Measurements from ENCODE around the gene TCP10L.

- TF ChIP-seq EZH2 (IDR thresholded peaks at IDR 0.05) (no peak), POLR2AphosphoS5 (IDR thresholded peaks at IDR 0.05; ENCODE audit: borderline replicate concordance, low read depth, low read length) (no peak), FOXP2 (optimal IDR thresholded peaks at IDR 0.05; ENCODE audit: control extremely low read depth, extremely low read length, insufficient read depth) (no peak)
These were observed 52.7 kb downstream of the TCP10L start for GRCh38 chr21:32532636-32533035.

Measured in SK-N-MC (cell line).